Endometrium (tissue), 2 donors: ENCODE data around the gene PANX3.

Experiments
- FAIRE-seq: peaks from 2 replicates; lab custom pipeline; 2012; peaks lifted over from hg19 to GRCh38; lab: Jason Lieb, UNC
- donor health status: control.
- donor health status: control.

Gene PANX3

GRCh38 chr11:124658986-124659385 is 47.8 kb downstream of the PANX3 start:
- no peak for FAIRE-seq

GRCh38 chr11:124661553-124661952 is 50.3 kb downstream of the PANX3 start:
- FAIRE-seq, result no peak

- no peak for FAIRE-seq
Observed at GRCh38 chr11:124662106-124662505, 50.9 kb downstream of the PANX3 start.

- FAIRE-seq, result no peak
Observed at GRCh38 chr11:124663861-124664260, 52.6 kb downstream of the PANX3 start.

- no peak for FAIRE-seq
Observed at GRCh38 chr11:124667601-124668000, 56.4 kb downstream of the PANX3 start.

GRCh38 chr11:124669193-124669592 is 58.0 kb downstream of the PANX3 start:
- FAIRE-seq, result no peak
